Measurements from ENCODE around the gene ARMC10.

GRCh38 chr7:103031024-103031423 is 43.9 kb upstream of the ARMC10 start:
- TF ChIP-seq, protein P1, sequence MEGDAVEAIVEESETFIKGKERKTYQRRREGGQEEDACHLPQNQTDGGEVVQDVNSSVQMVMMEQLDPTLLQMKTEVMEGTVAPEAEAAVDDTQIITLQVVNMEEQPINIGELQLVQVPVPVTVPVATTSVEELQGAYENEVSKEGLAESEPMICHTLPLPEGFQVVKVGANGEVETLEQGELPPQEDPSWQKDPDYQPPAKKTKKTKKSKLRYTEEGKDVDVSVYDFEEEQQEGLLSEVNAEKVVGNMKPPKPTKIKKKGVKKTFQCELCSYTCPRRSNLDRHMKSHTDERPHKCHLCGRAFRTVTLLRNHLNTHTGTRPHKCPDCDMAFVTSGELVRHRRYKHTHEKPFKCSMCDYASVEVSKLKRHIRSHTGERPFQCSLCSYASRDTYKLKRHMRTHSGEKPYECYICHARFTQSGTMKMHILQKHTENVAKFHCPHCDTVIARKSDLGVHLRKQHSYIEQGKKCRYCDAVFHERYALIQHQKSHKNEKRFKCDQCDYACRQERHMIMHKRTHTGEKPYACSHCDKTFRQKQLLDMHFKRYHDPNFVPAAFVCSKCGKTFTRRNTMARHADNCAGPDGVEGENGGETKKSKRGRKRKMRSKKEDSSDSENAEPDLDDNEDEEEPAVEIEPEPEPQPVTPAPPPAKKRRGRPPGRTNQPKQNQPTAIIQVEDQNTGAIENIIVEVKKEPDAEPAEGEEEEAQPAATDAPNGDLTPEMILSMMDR (conservative IDR thresholded peaks at IDR 0.05): no peak
- no peak for TF ChIP-seq EZH2 (IDR thresholded peaks at IDR 0.05; ENCODE audit: low read depth)
